Measurements from ENCODE around the gene SOHLH1.

The SOHLH1 gene

DNA sequence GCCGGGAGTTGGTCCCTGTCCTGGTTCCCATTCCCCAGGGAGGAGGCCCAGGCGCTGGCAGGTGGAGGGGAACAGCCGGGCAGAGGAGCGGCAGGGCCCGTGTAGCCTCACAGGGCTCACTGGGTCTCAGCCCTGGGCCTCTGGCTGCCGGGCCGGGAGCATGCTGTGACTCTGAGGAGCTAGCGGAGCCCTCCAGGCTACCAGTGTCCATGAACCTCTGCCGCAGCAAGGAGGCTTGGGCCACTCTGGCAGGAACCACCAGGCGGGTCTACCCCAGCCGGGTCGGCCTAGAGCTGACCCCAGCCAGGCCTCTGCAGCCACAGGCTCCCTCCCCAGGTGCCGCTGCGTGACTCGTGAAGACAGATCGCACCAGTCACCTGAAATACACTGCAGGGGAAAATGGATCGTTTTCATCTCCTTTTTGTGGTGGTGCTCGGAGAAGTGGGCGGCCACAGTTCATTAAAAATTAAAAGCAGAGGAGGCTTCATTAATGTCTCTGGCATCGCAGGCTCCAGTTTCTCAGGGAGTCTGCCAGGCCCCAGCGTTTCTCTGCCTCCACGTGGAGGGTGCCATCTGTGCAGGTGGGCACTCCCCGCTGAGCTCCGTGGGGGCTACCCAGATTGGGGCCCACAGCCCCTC, 46.5 kb upstream of the SOHLH1 start:
- no peaks in the 10 kb centered on the region for H3K27me3 ChIP-seq (ENCODE audit: control insufficient read depth, low read length)
- no peaks in the 10 kb centered on the region for H4K20me1 ChIP-seq (ENCODE audit: control insufficient read depth, insufficient read depth, low read depth, low read length)
- TF ChIP-seq, protein P1, sequence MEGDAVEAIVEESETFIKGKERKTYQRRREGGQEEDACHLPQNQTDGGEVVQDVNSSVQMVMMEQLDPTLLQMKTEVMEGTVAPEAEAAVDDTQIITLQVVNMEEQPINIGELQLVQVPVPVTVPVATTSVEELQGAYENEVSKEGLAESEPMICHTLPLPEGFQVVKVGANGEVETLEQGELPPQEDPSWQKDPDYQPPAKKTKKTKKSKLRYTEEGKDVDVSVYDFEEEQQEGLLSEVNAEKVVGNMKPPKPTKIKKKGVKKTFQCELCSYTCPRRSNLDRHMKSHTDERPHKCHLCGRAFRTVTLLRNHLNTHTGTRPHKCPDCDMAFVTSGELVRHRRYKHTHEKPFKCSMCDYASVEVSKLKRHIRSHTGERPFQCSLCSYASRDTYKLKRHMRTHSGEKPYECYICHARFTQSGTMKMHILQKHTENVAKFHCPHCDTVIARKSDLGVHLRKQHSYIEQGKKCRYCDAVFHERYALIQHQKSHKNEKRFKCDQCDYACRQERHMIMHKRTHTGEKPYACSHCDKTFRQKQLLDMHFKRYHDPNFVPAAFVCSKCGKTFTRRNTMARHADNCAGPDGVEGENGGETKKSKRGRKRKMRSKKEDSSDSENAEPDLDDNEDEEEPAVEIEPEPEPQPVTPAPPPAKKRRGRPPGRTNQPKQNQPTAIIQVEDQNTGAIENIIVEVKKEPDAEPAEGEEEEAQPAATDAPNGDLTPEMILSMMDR (IDR thresholded peaks at IDR 0.05; ENCODE audit: low read depth, low read length, poor library complexity, severe bottlenecking) = no peak
- no peak for TF ChIP-seq EZH2phosphoT487 (IDR thresholded peaks at IDR 0.05; ENCODE audit: borderline replicate concordance, low read length)
- no peaks in the 10 kb centered on the region for H3K4me1 ChIP-seq (ENCODE audit: control insufficient read depth, low read length)
- no peaks in the 10 kb centered on the region for H3F3A ChIP-seq (ENCODE audit: control insufficient read depth, insufficient read depth)
- H3K9me2 ChIP-seq (replicated peaks; ENCODE audit: control insufficient read depth, low read length) = no peaks in the 10 kb centered on the region
- no peaks in the 10 kb centered on the region for H3K36me3 ChIP-seq (ENCODE audit: control insufficient read depth, low read length)
- no peaks in the 10 kb centered on the region for H3K79me2 ChIP-seq (ENCODE audit: control insufficient read depth, low read length)
- no peak overlapping the region for H3K4me3 ChIP-seq (ENCODE audit: low read length)
- H3K4me2 ChIP-seq (ENCODE audit: low read length) = no peak overlapping the region
- no peak overlapping the region for H3K27ac ChIP-seq (ENCODE audit: low read depth, low read length)
- no peaks in the 10 kb centered on the region for H3K9me3 ChIP-seq (ENCODE audit: control insufficient read depth, insufficient read depth, low read length)

DNA sequence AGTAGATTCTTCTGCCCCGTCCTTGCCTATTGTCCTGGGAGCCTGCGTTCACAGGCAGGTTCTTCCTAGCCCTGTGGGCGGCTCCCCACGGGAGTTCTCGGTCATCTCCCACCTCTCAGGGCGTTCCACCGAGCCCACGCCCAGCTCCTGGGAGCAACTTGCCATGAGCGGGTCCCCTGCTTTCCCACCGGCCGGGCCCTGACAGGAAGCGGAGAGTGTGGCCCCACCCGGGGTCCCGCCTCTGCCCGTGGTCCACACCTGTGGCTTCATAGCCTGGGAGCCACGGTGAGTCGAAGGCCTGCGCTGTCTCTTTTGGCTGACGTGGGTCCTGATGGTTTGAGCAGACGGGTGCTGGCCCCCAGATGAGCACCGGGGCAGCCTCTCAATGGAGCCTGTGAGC, 45.9 kb upstream of the SOHLH1 start:
- TF ChIP-seq, protein P1 (IDR thresholded peaks at IDR 0.05; ENCODE audit: low read depth, low read length, poor library complexity, severe bottlenecking) = no peak
- no peak for TF ChIP-seq EZH2phosphoT487 (IDR thresholded peaks at IDR 0.05; ENCODE audit: borderline replicate concordance, low read length)
- Histone ChIP-seq H3K36me3 (ENCODE audit: control insufficient read depth, low read length) (no peaks in the 10 kb centered on the region), H3K9me3 (ENCODE audit: control insufficient read depth, insufficient read depth, low read length) (no peaks in the 10 kb centered on the region), H3K27ac (ENCODE audit: low read depth, low read length) (no peak overlapping the region), H4K20me1 (ENCODE audit: control insufficient read depth, insufficient read depth, low read depth, low read length) (no peaks in the 10 kb centered on the region), H3K4me2 (ENCODE audit: low read length) (no peak overlapping the region), H3F3A (ENCODE audit: control insufficient read depth, insufficient read depth) (no peaks in the 10 kb centered on the region), H3K4me1 (ENCODE audit: control insufficient read depth, low read length) (no peaks in the 10 kb centered on the region), H3K9me2 (replicated peaks; ENCODE audit: control insufficient read depth, low read length) (no peaks in the 10 kb centered on the region), H3K79me2 (ENCODE audit: control insufficient read depth, low read length) (no peaks in the 10 kb centered on the region), H3K4me3 (ENCODE audit: low read length) (no peak overlapping the region), H3K27me3 (ENCODE audit: control insufficient read depth, low read length) (no peaks in the 10 kb centered on the region)

DNA sequence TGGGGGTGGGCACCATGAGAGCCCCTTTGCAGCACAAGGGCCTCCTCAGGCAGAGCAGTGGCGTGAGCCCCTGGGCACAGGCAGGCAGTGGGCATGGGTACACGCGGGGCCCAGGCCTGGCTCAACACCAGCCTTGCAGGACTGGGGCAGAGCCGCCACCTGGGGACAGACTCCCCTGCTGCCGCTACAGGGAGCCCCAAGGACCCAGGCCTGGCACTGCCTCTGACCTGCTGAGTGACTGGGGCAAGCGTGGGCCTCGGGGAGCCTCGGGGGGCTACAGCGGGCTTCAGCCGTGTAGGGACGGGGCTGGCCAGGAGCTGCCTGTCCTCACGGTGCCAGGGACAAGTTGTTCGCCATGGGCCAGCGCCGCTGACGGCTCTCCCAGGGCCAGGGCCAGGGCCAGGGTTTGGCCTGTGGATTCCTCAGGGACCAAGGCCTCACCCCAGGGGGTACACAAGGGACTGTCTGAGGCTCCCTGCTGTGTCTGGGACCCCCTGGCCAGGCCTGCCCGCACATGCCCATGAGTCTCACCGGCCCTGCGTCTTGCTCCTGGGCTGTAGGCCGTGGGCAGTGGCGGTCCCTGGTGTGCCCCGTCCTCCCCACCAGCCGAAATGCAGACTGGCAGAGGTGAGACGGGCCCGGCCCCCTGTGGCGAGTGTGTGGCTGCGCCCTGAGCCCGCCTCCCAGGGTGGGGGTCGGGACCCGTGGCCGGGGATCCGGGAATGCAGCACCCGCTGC, 45.2 kb upstream of the SOHLH1 start:
- Histone ChIP-seq H3K4me3 (ENCODE audit: low read length) (no peak overlapping the region), H3K27me3 (ENCODE audit: control insufficient read depth, low read length) (no peaks in the 10 kb centered on the region), H3K9me3 (ENCODE audit: control insufficient read depth, insufficient read depth, low read length) (no peaks in the 10 kb centered on the region), H3K79me2 (ENCODE audit: control insufficient read depth, low read length) (no peaks in the 10 kb centered on the region), H3K36me3 (ENCODE audit: control insufficient read depth, low read length) (no peaks in the 10 kb centered on the region), H3K27ac (ENCODE audit: low read depth, low read length) (no peak overlapping the region), H3K4me2 (ENCODE audit: low read length) (no peak overlapping the region), H3K4me1 (ENCODE audit: control insufficient read depth, low read length) (no peaks in the 10 kb centered on the region), H3F3A (ENCODE audit: control insufficient read depth, insufficient read depth) (no peaks in the 10 kb centered on the region), H3K9me2 (replicated peaks; ENCODE audit: control insufficient read depth, low read length) (no peaks in the 10 kb centered on the region), H4K20me1 (ENCODE audit: control insufficient read depth, insufficient read depth, low read depth, low read length) (no peaks in the 10 kb centered on the region)
- no peak for TF ChIP-seq EZH2phosphoT487 (IDR thresholded peaks at IDR 0.05; ENCODE audit: borderline replicate concordance, low read length)
- TF ChIP-seq, protein P1 (IDR thresholded peaks at IDR 0.05; ENCODE audit: low read depth, low read length, poor library complexity, severe bottlenecking) = no peak

Data from DOHH2 (cell line).